HL-60 (cell line): Measurements from ENCODE around the gene ATG2B.

ENCODE experiments used
- DNase-seq, 2 experiments: peaks; one replicate each; pipeline ENCODE4 v3.0.0-alpha.2; 2010 to 2020; ENCODE audit warnings: low read depth in 1 of 2, low spot score in 1 of 2
- H3K27ac ChIP-seq: fragments of 250-450 bp; sonication (Bioruptor Pico); replicated peaks from 2 replicates; pipeline ENCODE4 v1.5.1; 2020; ENCODE audit warnings: mild to moderate bottlenecking, moderate library complexity
- H3K27me3 ChIP-seq: fragments of 250-450 bp; sonication (Bioruptor Pico); 2 replicates; pipeline ENCODE4 v1.5.1; 2021; ENCODE audit warnings: mild to moderate bottlenecking, moderate library complexity; ENCODE audit not compliant: insufficient read depth, poor library complexity, severe bottlenecking
- H3K4me3 ChIP-seq: replicated peaks from 2 replicates; pipeline ENCODE4 v1.5.1; 2011; ENCODE audit warnings: mild to moderate bottlenecking, control low read depth, low read length; ENCODE audit not compliant: insufficient read depth
- GABPA ChIP-seq: IDR thresholded peaks from 2 replicates; pipeline ENCODE4 v1.6.1; 2012; ENCODE audit warnings: low read depth
- POLR2AphosphoS5 ChIP-seq: IDR thresholded peaks from 2 replicates; pipeline ENCODE4 v1.6.1; 2012; ENCODE audit warnings: low read depth
- SPI1 ChIP-seq: IDR thresholded peaks from 2 replicates; pipeline ENCODE4 v1.6.1; 2012; ENCODE audit warnings: low read depth, mild to moderate bottlenecking, borderline replicate concordance
- TF ChIP-seq, protein P1 (sequence below): IDR thresholded peaks from one replicate; pipeline ENCODE4 v1.5.1; 2011; ENCODE audit warnings: low read length, control low read depth, inconsistent platforms; ENCODE audit not compliant: insufficient read depth
- TF ChIP-seq, protein P2 (sequence below): IDR thresholded peaks from 2 replicates; pipeline ENCODE4 v1.6.1; 2012; ENCODE audit warnings: low read depth; ENCODE audit not compliant: insufficient replicate concordance

ATG2B gene

DNA sequence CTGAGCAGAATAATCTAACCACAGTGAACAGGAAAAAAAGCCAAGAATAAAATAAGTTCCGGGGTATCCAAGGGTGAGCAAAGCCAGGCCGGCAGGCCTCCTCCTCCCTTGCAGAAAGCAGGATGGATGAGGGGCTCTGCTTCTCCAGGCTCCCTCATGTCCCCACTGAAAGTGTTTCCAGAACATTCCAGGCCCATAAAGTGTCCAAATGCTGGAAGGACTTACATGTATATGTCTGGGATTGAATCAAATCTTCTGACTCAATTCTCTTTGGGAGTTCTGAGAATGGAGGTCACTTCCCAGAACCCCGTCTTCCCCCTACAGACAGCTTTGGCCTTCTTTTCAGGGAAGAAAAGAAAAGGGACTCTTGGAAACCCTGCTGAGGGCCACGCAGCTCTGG is 132.1 kb downstream of the ATG2B start:
- DNase-seq = no peak
- TF ChIP-seq, protein P1, sequence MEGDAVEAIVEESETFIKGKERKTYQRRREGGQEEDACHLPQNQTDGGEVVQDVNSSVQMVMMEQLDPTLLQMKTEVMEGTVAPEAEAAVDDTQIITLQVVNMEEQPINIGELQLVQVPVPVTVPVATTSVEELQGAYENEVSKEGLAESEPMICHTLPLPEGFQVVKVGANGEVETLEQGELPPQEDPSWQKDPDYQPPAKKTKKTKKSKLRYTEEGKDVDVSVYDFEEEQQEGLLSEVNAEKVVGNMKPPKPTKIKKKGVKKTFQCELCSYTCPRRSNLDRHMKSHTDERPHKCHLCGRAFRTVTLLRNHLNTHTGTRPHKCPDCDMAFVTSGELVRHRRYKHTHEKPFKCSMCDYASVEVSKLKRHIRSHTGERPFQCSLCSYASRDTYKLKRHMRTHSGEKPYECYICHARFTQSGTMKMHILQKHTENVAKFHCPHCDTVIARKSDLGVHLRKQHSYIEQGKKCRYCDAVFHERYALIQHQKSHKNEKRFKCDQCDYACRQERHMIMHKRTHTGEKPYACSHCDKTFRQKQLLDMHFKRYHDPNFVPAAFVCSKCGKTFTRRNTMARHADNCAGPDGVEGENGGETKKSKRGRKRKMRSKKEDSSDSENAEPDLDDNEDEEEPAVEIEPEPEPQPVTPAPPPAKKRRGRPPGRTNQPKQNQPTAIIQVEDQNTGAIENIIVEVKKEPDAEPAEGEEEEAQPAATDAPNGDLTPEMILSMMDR = no peak
- TF ChIP-seq GABPA (no peak), SPI1 (no peak), POLR2AphosphoS5 (no peak)
- TF ChIP-seq, protein P2, sequence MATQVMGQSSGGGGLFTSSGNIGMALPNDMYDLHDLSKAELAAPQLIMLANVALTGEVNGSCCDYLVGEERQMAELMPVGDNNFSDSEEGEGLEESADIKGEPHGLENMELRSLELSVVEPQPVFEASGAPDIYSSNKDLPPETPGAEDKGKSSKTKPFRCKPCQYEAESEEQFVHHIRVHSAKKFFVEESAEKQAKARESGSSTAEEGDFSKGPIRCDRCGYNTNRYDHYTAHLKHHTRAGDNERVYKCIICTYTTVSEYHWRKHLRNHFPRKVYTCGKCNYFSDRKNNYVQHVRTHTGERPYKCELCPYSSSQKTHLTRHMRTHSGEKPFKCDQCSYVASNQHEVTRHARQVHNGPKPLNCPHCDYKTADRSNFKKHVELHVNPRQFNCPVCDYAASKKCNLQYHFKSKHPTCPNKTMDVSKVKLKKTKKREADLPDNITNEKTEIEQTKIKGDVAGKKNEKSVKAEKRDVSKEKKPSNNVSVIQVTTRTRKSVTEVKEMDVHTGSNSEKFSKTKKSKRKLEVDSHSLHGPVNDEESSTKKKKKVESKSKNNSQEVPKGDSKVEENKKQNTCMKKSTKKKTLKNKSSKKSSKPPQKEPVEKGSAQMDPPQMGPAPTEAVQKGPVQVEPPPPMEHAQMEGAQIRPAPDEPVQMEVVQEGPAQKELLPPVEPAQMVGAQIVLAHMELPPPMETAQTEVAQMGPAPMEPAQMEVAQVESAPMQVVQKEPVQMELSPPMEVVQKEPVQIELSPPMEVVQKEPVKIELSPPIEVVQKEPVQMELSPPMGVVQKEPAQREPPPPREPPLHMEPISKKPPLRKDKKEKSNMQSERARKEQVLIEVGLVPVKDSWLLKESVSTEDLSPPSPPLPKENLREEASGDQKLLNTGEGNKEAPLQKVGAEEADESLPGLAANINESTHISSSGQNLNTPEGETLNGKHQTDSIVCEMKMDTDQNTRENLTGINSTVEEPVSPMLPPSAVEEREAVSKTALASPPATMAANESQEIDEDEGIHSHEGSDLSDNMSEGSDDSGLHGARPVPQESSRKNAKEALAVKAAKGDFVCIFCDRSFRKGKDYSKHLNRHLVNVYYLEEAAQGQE = no peak
- H3K4me3 ChIP-seq = no peak overlapping the region
- no peaks in the 10 kb centered on the region for H3K27me3 ChIP-seq
- no peak overlapping the region for H3K27ac ChIP-seq

DNA sequence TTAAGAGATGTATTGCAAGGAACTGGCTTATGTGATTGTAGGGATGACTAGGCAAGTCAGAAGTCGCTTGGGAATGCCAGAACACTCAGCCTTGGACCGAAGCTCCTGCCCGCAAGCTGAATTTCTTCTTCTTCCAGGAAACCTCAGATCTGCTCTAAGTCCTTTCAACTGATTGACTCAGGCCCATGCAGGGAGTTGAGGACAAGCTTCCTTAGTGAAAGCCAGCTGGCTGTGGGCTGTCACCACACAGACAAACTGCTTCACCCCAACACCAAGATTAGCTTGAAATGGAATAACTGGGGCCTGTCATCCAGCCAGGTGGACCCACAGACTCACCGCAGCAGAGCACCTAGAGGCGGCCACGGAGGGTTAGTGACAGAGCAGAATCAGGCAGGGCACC is 133.8 kb downstream of the ATG2B start:
- Histone ChIP-seq H3K4me3 (no peak overlapping the region), H3K27ac (no peak overlapping the region), H3K27me3 (no peaks in the 10 kb centered on the region)
- DNase-seq = no peak
- TF ChIP-seq SPI1 (no peak), POLR2AphosphoS5 (no peak), GABPA (no peak)
- TF ChIP-seq, protein P1 = no peak
- TF ChIP-seq, protein P2 = no peak
